Subcutaneous adipose tissue (tissue), 4 donors: ENCODE measurements around the gene FRY. TPM values are rescaled to one million over a fixed set of nuclear protein-coding genes. Genes with fewer than 3 reads are reported as not detected.

ENCODE experiments used
- total RNA-seq, 4 donors: library from RNA; depleted of rRNA; stranded (reverse); fragments of >200 nt; gene quantifications; one replicate each; pipeline ENCODE4 v1.1.0, GENCODE V29; 2016
- TF ChIP-seq, protein P1 (sequence below): fragments of 450-650 bp; IDR thresholded peaks from one replicate; pipeline ENCODE4 v1.5.1; 2016; ENCODE audit warnings: low read depth, mild to moderate bottlenecking, control low read depth, antibody characterized with exemption, moderate library complexity

Gene FRY
- total RNA-seq, 4 donors from 2014 or later: 26.2 to 71.6 (median 41.1) TPM

- TF ChIP-seq, protein P1, sequence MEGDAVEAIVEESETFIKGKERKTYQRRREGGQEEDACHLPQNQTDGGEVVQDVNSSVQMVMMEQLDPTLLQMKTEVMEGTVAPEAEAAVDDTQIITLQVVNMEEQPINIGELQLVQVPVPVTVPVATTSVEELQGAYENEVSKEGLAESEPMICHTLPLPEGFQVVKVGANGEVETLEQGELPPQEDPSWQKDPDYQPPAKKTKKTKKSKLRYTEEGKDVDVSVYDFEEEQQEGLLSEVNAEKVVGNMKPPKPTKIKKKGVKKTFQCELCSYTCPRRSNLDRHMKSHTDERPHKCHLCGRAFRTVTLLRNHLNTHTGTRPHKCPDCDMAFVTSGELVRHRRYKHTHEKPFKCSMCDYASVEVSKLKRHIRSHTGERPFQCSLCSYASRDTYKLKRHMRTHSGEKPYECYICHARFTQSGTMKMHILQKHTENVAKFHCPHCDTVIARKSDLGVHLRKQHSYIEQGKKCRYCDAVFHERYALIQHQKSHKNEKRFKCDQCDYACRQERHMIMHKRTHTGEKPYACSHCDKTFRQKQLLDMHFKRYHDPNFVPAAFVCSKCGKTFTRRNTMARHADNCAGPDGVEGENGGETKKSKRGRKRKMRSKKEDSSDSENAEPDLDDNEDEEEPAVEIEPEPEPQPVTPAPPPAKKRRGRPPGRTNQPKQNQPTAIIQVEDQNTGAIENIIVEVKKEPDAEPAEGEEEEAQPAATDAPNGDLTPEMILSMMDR: no peak
These were observed 246.9 kb downstream of the FRY start for GRCh38 chr13:32278426-32278825.

DNA sequence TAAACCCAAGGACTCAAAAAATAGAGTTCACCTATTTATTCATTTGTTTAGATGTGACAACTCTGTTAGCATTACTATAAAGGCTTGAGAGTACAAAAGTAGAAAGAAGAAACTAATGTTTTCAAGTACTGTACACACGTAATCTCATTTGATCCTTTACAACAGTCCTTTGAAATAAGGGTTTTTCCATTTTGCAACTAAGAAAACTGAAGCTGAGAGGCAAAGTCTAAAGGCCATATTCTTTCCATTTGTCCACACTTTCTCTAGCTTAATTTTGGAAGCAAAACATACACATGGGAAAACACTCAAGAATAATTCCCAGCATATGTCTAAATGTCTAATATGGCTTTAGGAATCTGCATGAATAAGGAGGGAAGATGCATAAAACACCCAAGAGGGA, 249.5 kb downstream of the FRY start:
- TF ChIP-seq, protein P1: no peak

DNA sequence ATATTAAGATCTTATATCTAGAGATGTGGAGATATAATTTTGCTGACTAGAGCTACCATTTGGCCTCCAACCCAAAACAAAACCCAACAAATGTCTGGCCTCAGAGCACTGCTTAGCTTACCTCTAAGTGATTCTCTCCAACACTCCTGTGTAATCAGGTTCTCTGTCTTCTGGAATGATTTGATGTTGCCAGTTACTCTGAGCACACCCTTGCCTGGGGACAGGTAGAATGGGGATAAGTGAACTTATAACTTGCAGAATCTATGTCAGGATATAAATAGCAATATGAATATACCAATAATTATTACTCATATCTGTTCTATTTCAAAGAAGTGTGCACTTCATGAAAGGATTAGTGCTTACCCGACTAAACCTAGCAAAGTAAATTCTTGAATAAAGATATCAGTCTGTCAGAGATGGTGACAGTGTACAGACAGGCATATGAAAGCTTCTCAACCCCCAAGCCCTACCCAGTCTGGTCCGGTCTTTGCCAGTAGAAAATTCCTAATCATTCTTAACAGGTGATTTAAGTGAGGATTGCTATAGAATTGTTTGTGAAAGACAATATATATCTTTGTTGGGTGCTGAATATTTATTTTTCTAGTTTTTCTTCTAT, 250.6 kb downstream of the FRY start:
- TF ChIP-seq, protein P1: no peak

GRCh38 chr13:32284927-32285632, 253.5 kb downstream of the FRY start:
- TF ChIP-seq, protein P1: no peak

- TF ChIP-seq, protein P1: no peak
These were observed 254.0 kb downstream of the FRY start for GRCh38 chr13:32285633-32285965.

- TF ChIP-seq, protein P1: no peak
These were observed 265.6 kb downstream of the FRY start for GRCh38 chr13:32297206-32297605.

DNA sequence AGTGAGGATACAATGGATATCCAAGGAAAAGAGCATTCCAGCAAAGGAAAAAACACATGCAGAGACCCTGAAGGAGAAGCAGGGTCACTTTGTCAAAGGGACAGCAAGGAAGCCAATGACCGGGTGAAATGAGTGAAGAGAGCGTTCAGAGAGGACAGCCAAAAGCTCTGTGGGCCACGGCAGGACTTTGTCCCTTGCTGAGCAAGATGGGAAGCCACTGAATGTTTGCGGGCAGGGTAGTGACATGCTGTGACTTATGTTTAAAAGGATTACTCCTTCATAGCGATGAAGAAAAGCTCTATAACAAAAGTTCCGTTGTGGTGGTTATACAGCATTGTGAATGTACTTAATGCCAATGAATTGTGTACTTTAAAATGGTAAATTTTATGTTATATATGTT, 267.1 kb downstream of the FRY start:
- TF ChIP-seq, protein P1: no peak
